Measurements from ENCODE around the gene COX4I1.

- TF ChIP-seq CTCF (IDR thresholded peaks at IDR 0.05; ENCODE audit: insufficient read depth, low read depth, low read length) (no peak), EZH2 (IDR thresholded peaks at IDR 0.05; ENCODE audit: insufficient read depth, low read length) (no peak)
These were observed 47.6 kb upstream of the COX4I1 start for GRCh38 chr16:85751698-85752501.

Measured in astrocyte (in vitro differentiated cells and primary cell).